Spleen (tissue), 11 donors: ENCODE measurements around the gene TMEM45A. TPM values are rescaled to one million over a fixed set of nuclear protein-coding genes. Genes with fewer than 3 reads are reported as not detected.

Source experiments
- DNase-seq: peaks from one replicate; pipeline ENCODE4 v3.0.0-alpha.2; 2020
- H3K27ac ChIP-seq, 8 donors: fragments of 200-600 bp; sonication (generic) in 7 of 8; 1 replicate in 4 of 8; 2 replicates in 4 of 8; pipeline versions ENCODE4 v1.5.0 to v1.8.0; 2016 to 2021; ENCODE audit warnings: inconsistent platforms in 4 of 8, mild to moderate bottlenecking in 4 of 8, moderate library complexity in 1 of 8
- H3K27me3 ChIP-seq, 7 donors: fragments of 200-600 bp; sonication (generic) in 6 of 7; replicated peaks in 1 of 7; 1 replicate in 4 of 7; 2 replicates in 3 of 7; pipeline versions ENCODE4 v1.5.0 to v1.8.0; 2016 to 2021; ENCODE audit warnings: inconsistent platforms in 3 of 7, mild to moderate bottlenecking in 1 of 7
- H3K36me3 ChIP-seq, 6 donors: fragments of 200-600 bp; sonication (generic) in 5 of 6; 1 replicate in 4 of 6; 2 replicates in 2 of 6; pipeline versions ENCODE4 v1.5.0 to v1.8.0; 2016 to 2021; ENCODE audit warnings: inconsistent platforms in 2 of 6
- H3K4me1 ChIP-seq, 6 donors: fragments of 200-600 bp; sonication (generic) in 5 of 6; 1 replicate in 3 of 6; 2 replicates in 3 of 6; pipeline versions ENCODE4 v1.5.0 to v1.8.0; 2016 to 2021; ENCODE audit warnings: inconsistent platforms in 3 of 6
- H3K4me3 ChIP-seq, 8 donors: fragments of 200-600 bp; sonication (generic) in 7 of 8; 1 replicate in 4 of 8; 2 replicates in 4 of 8; pipeline versions ENCODE4 v1.5.0 to v1.8.0; 2016 to 2021; ENCODE audit warnings: inconsistent platforms in 4 of 8, mild to moderate bottlenecking in 4 of 8, moderate library complexity in 2 of 8
- H3K9me3 ChIP-seq, 8 donors: fragments of 200-600 bp; sonication (generic) in 7 of 8; 1 replicate in 4 of 8; 2 replicates in 4 of 8; pipeline versions ENCODE4 v1.5.0 to v1.8.0; 2016 to 2021; ENCODE audit warnings: inconsistent platforms in 4 of 8
- CTCF ChIP-seq, 11 experiments: fragments of 200-600 bp in 7 of 11; fragments of 450-650 bp in 4 of 11; sonication (generic) in 4 of 11; IDR thresholded peaks in 8 of 11; conservative IDR thresholded peaks in 3 of 11; 1 replicate in 7 of 11; 2 replicates in 4 of 11; pipeline versions ENCODE4 v1.4.0 to v1.8.0; 2016 to 2021; ENCODE audit warnings: antibody characterized with exemption in 11 of 11, inconsistent platforms in 4 of 11, mild to moderate bottlenecking in 1 of 11
- POLR2A ChIP-seq, 3 donors: fragments of 450-650 bp; IDR thresholded peaks; one replicate each; pipeline ENCODE4 v1.5.1; 2017; ENCODE audit warnings: antibody characterized with exemption in 3 of 3, mild to moderate bottlenecking in 1 of 3
- POLR2AphosphoS5 ChIP-seq, 3 donors: sonication (generic); formaldehyde crosslinking; IDR thresholded peaks; one replicate each; pipeline ENCODE4 v1.5.1; 2017; ENCODE audit warnings: antibody characterized with exemption in 3 of 3
- WGBS, 5 donors: extraction: QIAGEN DNeasy Blood & Tissue Kit in 3 of 5; methylation state at CpG; one replicate each; pipeline versions ENCODE4 v1.1.5 to v1.1.7; 2013 to 2018; 5-methylcytosine and 5-hydroxymethylcytosine counted together
- intact Hi-C: fragments of 100-400 bp; cut with DNase I; formaldehyde crosslinking; loops from one replicate; pipeline ENCODE4 v1.15.0; 2023; ENCODE audit warnings: low total_unique reads
- polyA plus RNA-seq, 3 donors: library from polyadenylated mRNA; stranded (reverse); fragments of 200-250 nt; gene quantifications; one replicate each; pipeline ENCODE4 v1.2.1, GENCODE V29; 2013
- total RNA-seq, 7 donors: library from RNA; depleted of rRNA in 3 of 7; stranded (reverse); fragments of >200 nt in 3 of 7; fragmentation: NEBNext Ultra II Directional in 4 of 7; extraction: Animal tissue kit (Norgen Biotek cat#: 25700) in 4 of 7; gene quantifications; one replicate each; pipeline versions ENCODE4 v1.1.0 to v1.2.1, GENCODE V29; 2016 to 2021
- donor health status: healthy with polysubstance abuse.
- donor health status: DM: no; HTN: no; CAD: no; lungs with moderate emphysema.
- donor health status: DM: no; HTN: no; CAD: no.
- donor health status: Bipolar disorder and iron deficiency.
- donor health status: healthy.
- donor health status: DM: no; HTN: no; CAD: no.
- donor health status: DM: yes; HTN: yes; CAD: no.

TMEM45A gene
- total and polyA plus RNA-seq, 10 donors, result 1.2 to 13.4 (median 5.5) TPM

- TF ChIP-seq POLR2AphosphoS5 (IDR thresholded peaks at IDR 0.05) (no peak), CTCF (IDR thresholded peaks at IDR 0.05 in 8 of 11, conservative IDR thresholded peaks at IDR 0.05 in 3 of 11) (peak in 4 of 11 experiments; percentile 20 to 53 (median 38)), POLR2A (IDR thresholded peaks at IDR 0.05) (no peak)
- intact Hi-C loops, result loop anchor here (10.0 kb wide), 2 partner anchors 276 to 756 kb away; no protein-coding TSS in a partner anchor
- 30 to 50% (median 36%) methylated on average over 1 of the region's 1 CpG for WGBS, 5 donors
- Histone ChIP-seq H3K36me3 (no peaks in the 10 kb centered on the region), H3K4me1 (peaks cover 0 to 8% (median 2%) of the 10 kb centered on the region in 6 donors), H3K27ac (no peak overlapping the region), H3K9me3 (no peaks in the 10 kb centered on the region), H3K27me3 (no peaks in the 10 kb centered on the region), H3K4me3 (no peak overlapping the region)
- DNase-seq, result no peak
Observed at GRCh38 chr3:100590840-100591147, 98.4 kb downstream of the TMEM45A start.

GRCh38 chr3:100591411-100591810 lies 99.0 kb downstream of the TMEM45A start:
- Histone ChIP-seq H3K36me3 (no peaks in the 10 kb centered on the region), H3K4me3 (no peak overlapping the region), H3K27ac (no peak overlapping the region), H3K9me3 (no peaks in the 10 kb centered on the region), H3K4me1 (peaks cover 0 to 8% (median 2%) of the 10 kb centered on the region in 6 donors), H3K27me3 (no peaks in the 10 kb centered on the region)
- 72 to 92% (median 77%) methylated on average over 3 of the region's 3 CpGs for WGBS, 5 donors
- DNase-seq, result no peak
- TF ChIP-seq CTCF (IDR thresholded peaks at IDR 0.05 in 8 of 11, conservative IDR thresholded peaks at IDR 0.05 in 3 of 11) (no peak), POLR2A (IDR thresholded peaks at IDR 0.05) (no peak), POLR2AphosphoS5 (IDR thresholded peaks at IDR 0.05) (no peak)
- intact Hi-C loops, result loop anchor here (10.0 kb wide), 2 partner anchors 277 to 757 kb away; no protein-coding TSS in a partner anchor

- no peak overlapping the region for H3K4me3 ChIP-seq
- no peak overlapping the region for H3K27ac ChIP-seq
- no peak for TF ChIP-seq POLR2AphosphoS5 (IDR thresholded peaks at IDR 0.05)
- no peak for TF ChIP-seq CTCF (IDR thresholded peaks at IDR 0.05 in 8 of 11, conservative IDR thresholded peaks at IDR 0.05 in 3 of 11)
- no peak for TF ChIP-seq POLR2A (IDR thresholded peaks at IDR 0.05)
- peaks cover 0 to 11% (median 2%) of the 10 kb centered on the region in 8 donors for H3K9me3 ChIP-seq
- no peaks in the 10 kb centered on the region for H3K27me3 ChIP-seq
- H3K36me3 ChIP-seq, result no peaks in the 10 kb centered on the region
- DNase-seq, result no peak
- H3K4me1 ChIP-seq, result peaks cover 0 to 19% (median 10%) of the 10 kb centered on the region in 6 donors
- 64 to 72% (median 66%) methylated on average over 11 of the region's 11 CpGs for WGBS, 5 donors
- intact Hi-C loops, result no loop called here
Observed at GRCh38 chr3:100600181-100601042, 108.0 kb downstream of the TMEM45A start.
